Right cardiac atrium (tissue), 5 donors: Measurements from ENCODE around the gene MCOLN2. TPM values are rescaled to one million over a fixed set of nuclear protein-coding genes. Genes with fewer than 3 reads are reported as not detected.

Experiments used
- ATAC-seq, 2 donors: fragments of 200-7000 bp; cut with Tn5 transposase; one replicate each; pipeline versions ENCODE4 v1.8.0 to v1.9.1; 2020; ENCODE audit warnings: moderate library complexity in 2 of 2, mild to moderate bottlenecking in 1 of 2
- DNase-seq, 3 donors: peaks; one replicate each; pipeline ENCODE4 v3.0.0-alpha.2; 2020
- H3K27ac ChIP-seq: one replicate; pipeline ENCODE4 v1.5.1; 2013; ENCODE audit warnings: mild to moderate bottlenecking, low read length, control low read depth, moderate library complexity
- H3K27me3 ChIP-seq: one replicate; pipeline ENCODE4 v1.6.1; 2013; ENCODE audit not compliant: control insufficient read depth, insufficient read depth
- H3K4me1 ChIP-seq: one replicate; pipeline ENCODE4 v1.6.1; 2013; ENCODE audit warnings: low read length; ENCODE audit not compliant: control insufficient read depth, insufficient read depth
- H3K4me3 ChIP-seq: one replicate; pipeline ENCODE4 v1.5.1; 2013; ENCODE audit warnings: low read length, control low read depth
- H3K9me3 ChIP-seq: one replicate; pipeline ENCODE4 v1.6.1; 2013; ENCODE audit warnings: low read length; ENCODE audit not compliant: control insufficient read depth
- WGBS: extraction: QIAGEN DNeasy Blood & Tissue Kit; methylation state at CpG from one replicate; pipeline ENCODE4 v1.1.7; 2013; 5-methylcytosine and 5-hydroxymethylcytosine counted together
- intact Hi-C, 4 donors: fragments of 100-400 bp; cut with DNase I; formaldehyde crosslinking; loops; one replicate each; pipeline versions ENCODE4 v1.11.0 to v1.14.0; 2022 to 2023
- polyA plus RNA-seq: library from polyadenylated mRNA; stranded (reverse); fragments of 200-250 nt; gene quantifications from one replicate; pipeline ENCODE4 v1.2.3, GENCODE V29; 2013
- total RNA-seq, 4 donors: library from RNA; stranded (reverse); fragmentation: NEBNext Ultra II Directional; extraction: Animal tissue kit (Norgen Biotek cat#: 25700); gene quantifications; one replicate each; pipeline ENCODE4 v1.2.1, GENCODE V29; 2021
- donor health status: healthy with polysubstance abuse.
- donor health status: DM: no; HTN: yes; CAD: no.
- donor health status: DM: no; HTN: no; CAD: no.
- donor health status: DM: no; HTN: yes; CAD: no; lungs with severe emphysema.
- donor health status: DM: yes; HTN: yes; CAD: no.

The MCOLN2 gene
- total and polyA plus RNA-seq, 5 donors: 0.32 to 1.1 (median 0.34) TPM

DNA sequence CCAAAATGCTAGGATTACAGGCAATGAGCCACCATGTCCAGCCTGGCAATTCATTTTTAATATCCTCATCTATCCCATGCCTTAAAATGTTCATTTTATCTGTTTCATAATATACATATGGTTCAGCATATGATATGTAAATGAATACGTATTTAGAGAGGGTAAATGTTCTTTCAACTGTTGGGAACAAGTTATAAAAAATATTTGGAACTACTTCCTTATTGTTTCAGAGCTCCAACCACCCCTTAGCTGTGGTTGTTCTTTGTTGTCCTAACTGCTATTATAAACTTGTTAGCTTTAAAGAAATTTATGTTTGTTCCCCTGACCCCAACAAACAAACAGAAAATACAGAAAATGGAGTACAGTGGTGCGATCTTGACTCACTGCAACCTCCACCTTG, 14.5 kb downstream of the MCOLN2 start:
- no peak for DNase-seq
- H3K27me3 ChIP-seq: no peaks in the 10 kb centered on the region
- H3K9me3 ChIP-seq: no peaks in the 10 kb centered on the region
- intact Hi-C loops: no loop called here
- H3K4me3 ChIP-seq: no peak overlapping the region
- ATAC-seq: no peak
- no peaks in the 10 kb centered on the region for H3K4me1 ChIP-seq
- WGBS: 83% methylated on average over 2 of the region's 2 CpGs
- H3K27ac ChIP-seq: no peak overlapping the region

DNA sequence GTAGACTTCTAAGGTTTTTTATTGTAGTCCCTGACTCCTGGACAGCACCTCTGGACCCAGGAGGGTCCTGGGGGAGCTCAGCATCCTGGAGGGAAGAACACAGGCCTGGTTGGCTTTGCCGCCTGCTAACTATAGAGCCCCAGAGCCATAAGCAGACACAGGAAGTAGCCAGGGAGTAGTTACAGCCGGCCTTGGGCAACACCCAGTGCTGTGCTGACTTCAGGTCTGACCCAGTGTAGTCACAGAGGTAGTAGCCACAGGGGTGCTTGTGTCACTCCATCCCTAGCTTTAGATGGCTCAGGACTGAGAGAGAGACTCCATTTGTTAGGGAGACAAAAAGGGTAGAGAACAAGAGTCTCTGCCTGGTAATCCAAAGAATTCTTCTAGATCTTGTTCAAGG, 21.9 kb downstream of the MCOLN2 start:
- 50% methylated on average over 2 of the region's 2 CpGs for WGBS
- intact Hi-C loops: no loop called here
- Histone ChIP-seq H3K4me3 (no peak overlapping the region), H3K4me1 (no peaks in the 10 kb centered on the region), H3K9me3 (no peaks in the 10 kb centered on the region), H3K27ac (no peak overlapping the region), H3K27me3 (no peaks in the 10 kb centered on the region)
- no peak for ATAC-seq
- DNase-seq: no peak

DNA sequence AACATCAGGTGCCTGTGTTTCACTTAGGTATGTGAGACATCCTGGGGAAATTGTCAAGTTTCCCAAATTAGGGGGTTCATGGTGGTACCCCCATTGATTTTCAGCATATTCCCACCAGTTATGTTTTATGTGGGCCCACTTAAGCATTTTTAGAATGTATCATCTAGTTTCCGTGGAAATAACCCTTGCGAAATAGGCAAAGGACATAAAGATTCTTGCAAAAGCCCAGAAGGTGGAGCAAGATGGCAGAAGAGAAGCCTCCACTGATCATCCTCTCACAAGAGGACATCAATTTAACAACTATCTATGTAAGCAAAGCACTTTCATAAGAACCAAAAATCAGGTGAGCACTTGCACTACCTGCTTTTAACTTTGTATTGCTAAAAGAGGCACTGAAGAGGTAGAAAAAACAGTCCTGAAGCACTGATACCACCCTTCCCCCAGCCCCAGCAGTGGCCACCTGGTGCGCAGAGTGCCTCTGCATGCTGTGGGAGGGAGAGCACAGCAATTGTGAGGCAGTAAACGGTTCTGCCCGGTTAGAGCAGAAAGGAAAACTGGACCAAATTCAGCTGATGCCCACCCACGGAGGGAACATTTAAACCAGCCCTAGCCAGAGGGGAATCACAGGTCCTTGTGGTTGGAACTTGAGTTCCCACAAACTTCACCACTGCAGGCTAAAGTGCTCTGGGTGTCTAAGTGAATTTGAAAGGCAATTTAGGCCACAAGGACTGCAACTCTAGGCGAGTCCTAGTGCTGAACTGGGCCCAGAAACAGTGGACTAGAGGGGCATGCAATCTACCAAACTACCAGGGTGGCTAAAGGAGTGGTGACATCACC, 23.2 kb downstream of the MCOLN2 start:
- Histone ChIP-seq H3K4me1 (no peaks in the 10 kb centered on the region), H3K27me3 (no peaks in the 10 kb centered on the region), H3K4me3 (no peak overlapping the region), H3K27ac (no peak overlapping the region), H3K9me3 (no peaks in the 10 kb centered on the region)
- intact Hi-C loops: no loop called here
- 72% methylated on average over 7 of the region's 7 CpGs for WGBS
- DNase-seq (no peak), ATAC-seq (no peak)

DNA sequence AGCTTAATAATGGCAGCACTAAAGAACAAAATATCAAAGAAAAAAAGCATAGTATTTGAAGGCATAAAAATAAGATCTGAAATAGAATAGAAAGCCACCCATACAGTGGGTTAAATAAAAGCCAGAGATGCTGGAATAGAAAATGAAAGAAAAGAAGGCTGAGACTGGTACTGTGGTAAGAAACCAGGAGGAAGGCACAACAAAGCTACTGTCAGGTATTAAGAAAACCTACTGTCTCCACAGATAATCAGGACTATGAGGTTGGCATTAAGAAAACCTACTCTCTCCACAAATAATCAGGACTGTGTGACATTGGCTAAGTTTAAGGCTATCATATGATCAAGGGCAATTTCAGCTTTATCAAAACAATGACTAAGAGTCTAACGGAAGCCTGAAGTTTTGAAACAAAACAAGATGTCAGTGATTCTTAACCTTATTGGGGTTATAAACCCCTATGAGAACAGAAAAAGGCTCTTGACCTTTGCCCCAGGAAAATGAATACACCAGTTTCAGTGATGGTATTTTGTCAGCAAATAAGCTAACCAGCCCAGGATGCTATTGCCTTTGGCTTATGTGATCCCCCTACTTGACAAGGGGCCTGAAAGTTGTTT, 24.4 kb downstream of the MCOLN2 start:
- Histone ChIP-seq H3K9me3 (no peaks in the 10 kb centered on the region), H3K27me3 (no peaks in the 10 kb centered on the region), H3K27ac (no peak overlapping the region), H3K4me1 (no peaks in the 10 kb centered on the region), H3K4me3 (no peak overlapping the region)
- WGBS: 55% methylated on average over 1 of the region's 1 CpG
- DNase-seq (no peak), ATAC-seq (no peak)
- intact Hi-C loops: no loop called here

DNA sequence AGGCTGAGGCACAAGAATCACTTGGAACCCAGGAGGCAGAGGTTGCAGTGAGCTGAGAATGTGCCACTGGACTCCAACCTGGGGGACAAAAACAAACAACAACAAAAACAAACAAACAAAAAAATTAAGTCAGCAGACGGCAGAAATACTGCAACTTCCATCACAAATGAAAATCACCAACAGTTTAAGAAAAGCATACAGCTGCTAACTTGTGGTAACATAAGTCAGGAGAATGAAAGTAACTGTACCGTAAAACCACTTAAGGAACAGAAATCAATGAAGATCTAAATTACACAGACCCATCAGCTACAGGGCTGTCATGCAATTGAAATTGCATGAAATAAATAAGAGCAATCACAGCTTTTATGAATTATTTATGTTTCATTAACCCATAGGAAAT, 25.0 kb downstream of the MCOLN2 start:
- Histone ChIP-seq H3K27me3 (no peaks in the 10 kb centered on the region), H3K27ac (no peak overlapping the region), H3K4me3 (no peak overlapping the region), H3K4me1 (no peaks in the 10 kb centered on the region), H3K9me3 (no peaks in the 10 kb centered on the region)
- no peak for DNase-seq
- ATAC-seq: no peak
- intact Hi-C loops: no loop called here
- 85% methylated on average over 2 of the region's 2 CpGs for WGBS

DNA sequence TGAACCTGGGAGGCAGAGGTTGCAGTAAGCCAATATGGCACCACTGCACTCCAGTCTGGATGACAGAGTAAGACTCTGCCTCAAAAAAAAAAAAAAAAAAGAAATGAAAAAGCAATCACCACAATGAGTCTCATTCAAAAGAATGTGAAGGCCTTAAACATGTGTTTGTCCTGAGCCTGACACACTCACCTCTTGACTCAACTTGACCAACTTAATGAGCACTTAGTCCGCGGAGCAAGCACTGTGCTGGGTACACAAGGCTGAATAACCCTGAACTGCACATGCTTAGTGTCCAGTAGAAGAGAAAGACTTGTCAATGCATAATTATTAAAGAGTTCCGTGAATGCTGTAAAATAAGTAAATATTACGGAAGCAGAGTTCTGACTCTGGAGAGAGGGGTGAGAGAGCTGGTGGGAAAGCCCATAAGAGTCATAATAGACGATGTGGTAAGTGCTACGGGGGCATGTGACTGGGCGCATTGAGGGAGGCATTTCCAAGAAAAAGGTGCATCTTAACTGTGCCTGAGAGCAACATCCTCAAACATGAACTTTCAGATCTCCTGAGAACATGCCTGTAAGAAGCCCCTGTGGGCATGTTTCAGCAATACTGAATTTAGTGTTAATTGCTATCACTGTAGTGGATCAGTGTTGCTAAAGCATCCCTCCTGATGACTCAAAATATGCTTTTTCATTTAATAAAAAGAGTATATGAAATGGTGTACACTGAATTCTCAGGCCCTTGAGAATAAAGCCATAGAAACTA, 27.2 kb downstream of the MCOLN2 start:
- no peak for ATAC-seq
- 94% methylated on average over 7 of the region's 7 CpGs for WGBS
- H3K4me1 ChIP-seq: no peaks in the 10 kb centered on the region
- H3K9me3 ChIP-seq: no peaks in the 10 kb centered on the region
- intact Hi-C loops: no loop called here
- H3K4me3 ChIP-seq: no peak overlapping the region
- H3K27ac ChIP-seq: no peak overlapping the region
- DNase-seq: no peak
- no peaks in the 10 kb centered on the region for H3K27me3 ChIP-seq

DNA sequence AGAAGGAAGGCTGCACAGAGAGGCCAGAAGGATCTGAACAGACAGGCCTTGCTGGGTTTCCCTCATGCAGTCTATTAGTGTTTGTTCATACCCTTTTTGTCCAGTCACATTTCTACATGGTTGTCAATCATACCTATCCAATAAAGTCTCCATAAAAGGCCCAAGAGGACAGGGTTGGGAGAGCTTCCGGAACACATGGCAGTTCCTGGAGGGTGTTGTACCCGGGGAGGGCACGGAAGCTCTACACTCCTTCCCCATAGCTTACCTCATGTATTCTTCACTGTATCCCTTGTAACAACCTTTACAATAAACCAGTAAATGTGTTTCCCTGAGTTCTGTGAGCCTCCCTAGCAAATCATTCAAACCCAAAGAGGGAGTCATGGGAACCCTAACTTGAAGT, 28.0 kb downstream of the MCOLN2 start:
- ATAC-seq: no peak
- Histone ChIP-seq H3K4me1 (no peaks in the 10 kb centered on the region), H3K27me3 (no peaks in the 10 kb centered on the region), H3K27ac (no peak overlapping the region), H3K9me3 (no peaks in the 10 kb centered on the region), H3K4me3 (no peak overlapping the region)
- 96% methylated on average over 3 of the region's 3 CpGs for WGBS
- intact Hi-C loops: no loop called here
- no peak for DNase-seq

GRCh38 chr1:84968101-84968500, 28.8 kb downstream of the MCOLN2 start:
- Histone ChIP-seq H3K27me3 (no peaks in the 10 kb centered on the region), H3K4me3 (no peak overlapping the region), H3K4me1 (no peaks in the 10 kb centered on the region), H3K27ac (no peak overlapping the region), H3K9me3 (no peaks in the 10 kb centered on the region)
- no peak for ATAC-seq
- WGBS: 93% methylated on average over 1 of the region's 1 CpG
- intact Hi-C loops: no loop called here
- no peak for DNase-seq

- intact Hi-C loops: no loop called here
- no peak for DNase-seq
- H3K27me3 ChIP-seq: no peaks in the 10 kb centered on the region
- H3K27ac ChIP-seq: no peak overlapping the region
- 84% methylated on average over 1 of the region's 1 CpG for WGBS
- no peaks in the 10 kb centered on the region for H3K4me1 ChIP-seq
- H3K4me3 ChIP-seq: no peak overlapping the region
- no peaks in the 10 kb centered on the region for H3K9me3 ChIP-seq
- no peak for ATAC-seq
Observed at GRCh38 chr1:84967666-84968065, 29.2 kb downstream of the MCOLN2 start.

- ATAC-seq: no peak
- Histone ChIP-seq H3K9me3 (no peaks in the 10 kb centered on the region), H3K4me3 (no peak overlapping the region), H3K4me1 (no peaks in the 10 kb centered on the region), H3K27ac (no peak overlapping the region), H3K27me3 (no peaks in the 10 kb centered on the region)
- intact Hi-C loops: no loop called here
- no peak for DNase-seq
Observed at GRCh38 chr1:84963021-84963420, 33.9 kb downstream of the MCOLN2 start.

DNA sequence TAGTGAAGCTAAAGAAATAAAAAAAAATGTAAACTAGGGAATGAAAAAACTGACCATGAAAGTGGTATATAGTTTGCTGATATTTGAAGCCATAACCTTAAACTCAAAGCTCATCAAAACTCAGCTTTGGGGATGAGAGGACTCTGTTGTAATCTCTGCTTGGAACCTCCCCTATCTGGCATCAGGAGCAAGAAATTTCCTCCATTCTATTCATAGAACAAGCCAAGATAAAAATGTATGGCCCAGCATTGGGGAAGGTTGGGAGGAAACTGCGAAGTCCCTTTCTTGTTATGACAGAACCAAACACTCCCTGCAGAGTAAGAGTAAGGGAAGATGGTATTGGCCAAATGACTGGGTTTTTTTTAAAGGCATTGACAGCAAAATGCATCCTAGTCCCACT, 35.6 kb downstream of the MCOLN2 start:
- 26% methylated on average over 1 of the region's 1 CpG for WGBS
- no peak for DNase-seq

More for the DNA sequence above, 35.6 kb downstream of the MCOLN2 start:
- H3K27me3 ChIP-seq: no peaks in the 10 kb centered on the region
- ATAC-seq: no peak
- no peaks in the 10 kb centered on the region for H3K4me1 ChIP-seq
- intact Hi-C loops: no loop called here
- no peaks in the 10 kb centered on the region for H3K9me3 ChIP-seq
- H3K27ac ChIP-seq: no peak overlapping the region
- no peak overlapping the region for H3K4me3 ChIP-seq
